ENCODE measurements around the gene ANXA8L1.
"Not testable (repeated sequence)": the region's sequence is repeated elsewhere in the genome, so short reads cannot be mapped to it uniquely, and the experiment has no call there.

DNA sequence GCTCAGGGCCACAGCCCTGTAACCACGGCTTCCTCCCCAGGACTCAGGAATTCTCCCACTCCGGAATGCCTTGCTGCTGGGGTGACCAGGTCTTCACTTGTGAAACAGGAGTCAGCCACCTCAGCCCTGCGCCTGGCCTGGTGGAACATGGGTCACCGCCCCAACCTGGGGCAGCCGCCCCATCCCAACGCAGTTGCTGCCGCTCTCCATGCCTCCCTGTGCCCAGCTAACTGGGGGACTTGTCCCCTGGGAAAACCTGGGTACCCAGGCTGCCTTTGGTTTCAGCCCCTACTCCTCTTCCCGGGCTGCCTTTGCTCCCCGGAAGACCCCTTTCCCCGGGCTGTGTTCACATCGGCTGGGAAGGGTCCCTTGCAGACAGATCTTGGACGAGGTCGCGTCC, 22.2 kb downstream of the ANXA8L1 start:
- not testable (repeated sequence) for TF ChIP-seq SMAD1 (IDR thresholded peaks at IDR 0.05; ENCODE audit: low read depth, low read length, partially characterized antibody); NFE2L1 (tag; IDR thresholded peaks at IDR 0.05; ENCODE audit: borderline replicate concordance, low read depth); RBM25 (IDR thresholded peaks at IDR 0.05; ENCODE audit: low read depth, low read length, severe bottlenecking); ZBTB43 (CRISPR knock-in tag; IDR thresholded peaks at IDR 0.05); HDAC2 (IDR thresholded peaks at IDR 0.05); MTA3 (IDR thresholded peaks at IDR 0.05; ENCODE audit: borderline replicate concordance); NCOR1 (IDR thresholded peaks at IDR 0.05); ZNF253 (CRISPR knock-in tag; conservative IDR thresholded peaks at IDR 0.05); POLR2AphosphoS5 (IDR thresholded peaks at IDR 0.05; ENCODE audit: control insufficient read depth, insufficient read depth, low read depth, low read length); BRCA1 (IDR thresholded peaks at IDR 0.05); BRCA1 (CRISPR knock-in tag; IDR thresholded peaks at IDR 0.05)
- TF ChIP-seq, protein P1, sequence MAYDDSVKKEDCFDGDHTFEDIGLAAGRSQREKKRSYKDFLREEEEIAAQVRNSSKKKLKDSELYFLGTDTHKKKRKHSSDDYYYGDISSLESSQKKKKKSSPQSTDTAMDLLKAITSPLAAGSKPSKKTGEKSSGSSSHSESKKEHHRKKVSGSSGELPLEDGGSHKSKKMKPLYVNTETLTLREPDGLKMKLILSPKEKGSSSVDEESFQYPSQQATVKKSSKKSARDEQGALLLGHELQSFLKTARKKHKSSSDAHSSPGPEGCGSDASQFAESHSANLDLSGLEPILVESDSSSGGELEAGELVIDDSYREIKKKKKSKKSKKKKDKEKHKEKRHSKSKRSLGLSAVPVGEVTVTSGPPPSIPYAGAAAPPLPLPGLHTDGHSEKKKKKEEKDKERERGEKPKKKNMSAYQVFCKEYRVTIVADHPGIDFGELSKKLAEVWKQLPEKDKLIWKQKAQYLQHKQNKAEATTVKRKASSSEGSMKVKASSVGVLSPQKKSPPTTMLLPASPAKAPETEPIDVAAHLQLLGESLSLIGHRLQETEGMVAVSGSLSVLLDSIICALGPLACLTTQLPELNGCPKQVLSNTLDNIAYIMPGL (CRISPR knock-in tag; IDR thresholded peaks at IDR 0.05), result not testable (repeated sequence)

All from K562 (cell line).